Fibroblast of lung (primary cell): ENCODE data around the gene ZNF407.

Experiments
- EZH2 ChIP-seq: IDR thresholded peaks from 2 replicates; pipeline ENCODE4 v1.5.1; 2012; ENCODE audit warnings: low read length, control low read depth, mild to moderate bottlenecking; ENCODE audit errors: missing control alignments
- TF ChIP-seq, protein P1 (sequence below), 2 donors: IDR thresholded peaks in 1 of 2; conservative IDR thresholded peaks in 1 of 2; 1 replicate in 1 of 2; 2 replicates in 1 of 2; pipeline ENCODE4 v1.5.1; 2011 to 2012; ENCODE audit warnings: low read length in 2 of 2, control low read depth in 1 of 2, inconsistent platforms in 1 of 2, low read depth in 1 of 2, mild to moderate bottlenecking in 1 of 2

DNA sequence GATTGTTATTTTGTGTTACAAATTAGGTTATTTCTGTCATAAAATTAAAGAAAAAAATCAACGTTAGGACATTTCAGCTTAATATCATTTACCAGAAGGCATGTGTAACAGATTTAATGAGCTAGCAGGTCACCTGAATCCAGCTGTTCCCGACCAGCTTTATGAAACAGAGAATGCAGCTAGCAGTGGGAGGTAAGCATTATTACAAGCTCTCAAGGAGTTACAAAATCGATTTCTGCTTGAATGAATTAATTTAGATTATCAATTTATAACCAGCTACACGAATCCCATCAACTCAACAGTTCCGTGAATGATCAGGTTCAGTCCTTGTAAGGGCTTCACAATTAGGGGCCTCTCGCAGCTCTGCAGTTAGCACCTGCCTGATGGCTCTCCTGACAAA, 399.3 kb downstream of the ZNF407 start:
- TF ChIP-seq EZH2 = no peak
- TF ChIP-seq, protein P1, sequence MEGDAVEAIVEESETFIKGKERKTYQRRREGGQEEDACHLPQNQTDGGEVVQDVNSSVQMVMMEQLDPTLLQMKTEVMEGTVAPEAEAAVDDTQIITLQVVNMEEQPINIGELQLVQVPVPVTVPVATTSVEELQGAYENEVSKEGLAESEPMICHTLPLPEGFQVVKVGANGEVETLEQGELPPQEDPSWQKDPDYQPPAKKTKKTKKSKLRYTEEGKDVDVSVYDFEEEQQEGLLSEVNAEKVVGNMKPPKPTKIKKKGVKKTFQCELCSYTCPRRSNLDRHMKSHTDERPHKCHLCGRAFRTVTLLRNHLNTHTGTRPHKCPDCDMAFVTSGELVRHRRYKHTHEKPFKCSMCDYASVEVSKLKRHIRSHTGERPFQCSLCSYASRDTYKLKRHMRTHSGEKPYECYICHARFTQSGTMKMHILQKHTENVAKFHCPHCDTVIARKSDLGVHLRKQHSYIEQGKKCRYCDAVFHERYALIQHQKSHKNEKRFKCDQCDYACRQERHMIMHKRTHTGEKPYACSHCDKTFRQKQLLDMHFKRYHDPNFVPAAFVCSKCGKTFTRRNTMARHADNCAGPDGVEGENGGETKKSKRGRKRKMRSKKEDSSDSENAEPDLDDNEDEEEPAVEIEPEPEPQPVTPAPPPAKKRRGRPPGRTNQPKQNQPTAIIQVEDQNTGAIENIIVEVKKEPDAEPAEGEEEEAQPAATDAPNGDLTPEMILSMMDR (conservative IDR thresholded peaks at IDR 0.05 in 1 of 2, IDR thresholded peaks at IDR 0.05 in 1 of 2; ENCODE audit: low read depth in 1 of 2, low read length in 2 of 2) = no peak
